Heart right ventricle (tissue), 16 donors: Measurements from ENCODE around the gene WDR17. TPM values are rescaled to one million over a fixed set of nuclear protein-coding genes. Genes with fewer than 3 reads are reported as not detected.

Experiments
- ATAC-seq, 8 donors: fragments of 200-7000 bp; cut with Tn5 transposase; one replicate each; pipeline ENCODE4 v1.9.1; 2020; ENCODE audit warnings: mild to moderate bottlenecking in 8 of 8, moderate library complexity in 8 of 8, moderate number of reproducible peaks in 1 of 8
- DNase-seq, 2 donors: peaks; one replicate each; pipeline ENCODE4 v3.0.0-alpha.2; 2020
- H3K27ac ChIP-seq, 10 donors: fragments of 200-600 bp; sonication (generic) in 2 of 10; one replicate each; pipeline versions ENCODE4 v1.5.0 to v1.8.0; 2020 to 2022; ENCODE audit warnings: mild to moderate bottlenecking in 3 of 10
- H3K27me3 ChIP-seq, 7 donors: fragments of 200-600 bp; one replicate each; pipeline ENCODE4 v1.8.0; 2021 to 2022; ENCODE audit warnings: mild to moderate bottlenecking in 2 of 7
- H3K36me3 ChIP-seq, 9 donors: fragments of 200-600 bp; sonication (generic) in 1 of 9; one replicate each; pipeline versions ENCODE4 v1.5.0 to v1.8.0; 2020 to 2022; ENCODE audit warnings: mild to moderate bottlenecking in 2 of 9
- H3K4me1 ChIP-seq, 9 donors: fragments of 200-600 bp; sonication (generic) in 1 of 9; one replicate each; pipeline versions ENCODE4 v1.5.0 to v1.8.0; 2020 to 2022; ENCODE audit warnings: mild to moderate bottlenecking in 4 of 9
- H3K4me3 ChIP-seq, 10 donors: fragments of 200-600 bp; sonication (generic) in 2 of 10; one replicate each; pipeline versions ENCODE4 v1.5.0 to v1.8.0; 2020 to 2022; ENCODE audit warnings: mild to moderate bottlenecking in 7 of 10, moderate library complexity in 2 of 10
- H3K9me3 ChIP-seq, 11 donors: fragments of 200-600 bp in 10 of 11; sonication (generic) in 2 of 11; one replicate each; pipeline versions ENCODE4 v1.5.0 to v1.8.0; 2013 to 2022; ENCODE audit warnings: mild to moderate bottlenecking in 2 of 11, control low read depth in 1 of 11, moderate library complexity in 1 of 11
- CTCF ChIP-seq, 9 donors: fragments of 200-600 bp; sonication (generic) in 2 of 9; IDR thresholded peaks; one replicate each; pipeline versions ENCODE4 v1.5.0 to v1.8.0; 2021 to 2022; ENCODE audit warnings: antibody characterized with exemption in 9 of 9, mild to moderate bottlenecking in 5 of 9, moderate library complexity in 1 of 9
- WGBS, 2 donors: extraction: QIAGEN DNeasy Blood & Tissue Kit; methylation state at CpG; one replicate each; pipeline ENCODE4 v1.1.7; 2013; ENCODE audit warnings: inconsistent platforms in 1 of 2; 5-methylcytosine and 5-hydroxymethylcytosine counted together
- intact Hi-C, 10 donors: fragments of 100-400 bp; cut with DNase I; formaldehyde crosslinking; loops; one replicate each; pipeline versions ENCODE4 v1.11.1 to v1.14.2; 2022
- polyA plus RNA-seq, 2 donors: library from polyadenylated mRNA; stranded (reverse); fragments of 200-250 nt; gene quantifications; one replicate each; pipeline ENCODE4 v1.2.3, GENCODE V29; 2013
- total RNA-seq, 10 donors: library from RNA; stranded (reverse); fragmentation: NEBNext Ultra II Directional in 3 of 10; extraction: Animal tissue kit (Norgen Biotek cat#: 25700) in 3 of 10; gene quantifications; one replicate each; pipeline versions ENCODE4 v1.2.1 to v1.2.4, GENCODE V29; 2021 to 2023
- donor health status: Arrhythmogenic right ventricular cardiomyopathy.
- donor health status: ischemic (EF 13 %, LVEDD 7.1; RV severe dilation, severe dysfunction).
- donor health status: healthy with polysubstance abuse.
- donor health status: DM: no; HTN: yes; CAD: no.
- donor health status: DM: no; HTN: no; CAD: no.
- donor health status: ischemic (EF 25% LVEDD 6.9; RV normal size, moderate dysfunction).
- donor health status: ischemic (EF 25% LVEDD 5.7; RV mildly dilated, moderate dysfunction).
- donor health status: healthy.
- donor health status: DM: yes; HTN: yes; CAD: no.
- donor health status: Ischemic cardiomyopathy.
- donor health status: ischemic (EF 35%, LVEDD 5.7; RV mildly dilated, moderate dysfunction).
- donor health status: nonischemic (EF 11% LVEDD 7.7; RV severe dilation, severe dysfunction).
- donor health status: DM: yes; HTN: yes; CAD: no.
- donor health status: PGD.
- donor health status: ischemic (EF 29% LVEDD 5.4; RV normal size, mild dysfunction).
- donor health status: nonischemic (EF 23%, LVEDD 6.1; RV moderate dilation, normal function).

The WDR17 gene
- total and polyA plus RNA-seq, 12 donors, result 0.06 to 0.90 (median 0.39) TPM

GRCh38 chr4:176044589-176044951 is 21.1 kb upstream of the WDR17 start:
- 59 to 75% methylated on average over 4 of the region's 4 CpGs for WGBS, 2 donors
- no peak overlapping the region for H3K27ac ChIP-seq
- intact Hi-C loops, result loop anchor here in 2 of 10 donors (5.0 to 10.0 kb wide), 2 partner anchors 298 to 300 kb away; no protein-coding TSS in a partner anchor
- H3K9me3 ChIP-seq, result peaks cover 0 to 7% (median 0%) of the 10 kb centered on the region in 11 donors
- no peak for DNase-seq
- peaks cover 0 to 3% (median 0%) of the 10 kb centered on the region in 7 donors for H3K27me3 ChIP-seq
- ATAC-seq, result no peak
- H3K4me1 ChIP-seq, result no peaks in the 10 kb centered on the region
- H3K36me3 ChIP-seq, result no peaks in the 10 kb centered on the region
- no peak overlapping the region for H3K4me3 ChIP-seq
- no peak for TF ChIP-seq CTCF (IDR thresholded peaks at IDR 0.05)

- Histone ChIP-seq H3K4me1 (no peaks in the 10 kb centered on the region), H3K4me3 (no peak overlapping the region), H3K9me3 (no peaks in the 10 kb centered on the region), H3K27ac (no peak overlapping the region), H3K27me3 (peaks cover 0 to 3% (median 0%) of the 10 kb centered on the region in 7 donors), H3K36me3 (no peaks in the 10 kb centered on the region)
- intact Hi-C loops, result loop anchor here in 1 of 10 donors (10.0 kb wide), 1 partner anchor 296 kb away; no protein-coding TSS in a partner anchor
- DNase-seq, result no peak
- no peak for ATAC-seq
- no peak for TF ChIP-seq CTCF (IDR thresholded peaks at IDR 0.05)
- WGBS, 2 donors, result 75 to 81% methylated on average over 4 of the region's 4 CpGs
Observed at GRCh38 chr4:176048631-176049030, 17.0 kb upstream of the WDR17 start.

GRCh38 chr4:176052744-176053143 is 12.9 kb upstream of the WDR17 start:
- TF ChIP-seq CTCF (IDR thresholded peaks at IDR 0.05), result no peak
- H3K4me1 ChIP-seq, result no peaks in the 10 kb centered on the region
- DNase-seq (no peak), ATAC-seq (no peak)
- no peak overlapping the region for H3K4me3 ChIP-seq
- intact Hi-C loops, result no loop called here
- no peaks in the 10 kb centered on the region for H3K9me3 ChIP-seq
- H3K36me3 ChIP-seq, result no peaks in the 10 kb centered on the region
- peaks cover 0 to 4% (median 0%) of the 10 kb centered on the region in 7 donors for H3K27me3 ChIP-seq
- WGBS, 2 donors, result 68 to 74% methylated on average over 6 of the region's 6 CpGs
- no peak overlapping the region for H3K27ac ChIP-seq

- H3K9me3 ChIP-seq, result no peaks in the 10 kb centered on the region
- peaks cover 0 to 4% (median 0%) of the 10 kb centered on the region in 7 donors for H3K27me3 ChIP-seq
- TF ChIP-seq CTCF (IDR thresholded peaks at IDR 0.05), result no peak
- H3K4me1 ChIP-seq, result no peaks in the 10 kb centered on the region
- 61 to 63% methylated on average over 2 of the region's 2 CpGs for WGBS, 2 donors
- no peak overlapping the region for H3K4me3 ChIP-seq
- ATAC-seq (no peak), DNase-seq (no peak)
- intact Hi-C loops, result no loop called here
- no peak overlapping the region for H3K27ac ChIP-seq
- no peaks in the 10 kb centered on the region for H3K36me3 ChIP-seq
Observed at GRCh38 chr4:176053785-176054184, 11.9 kb upstream of the WDR17 start.
